ENCODE results near the gene GRIK4. TPM values are rescaled to one million over a fixed set of nuclear protein-coding genes. Genes with fewer than 3 reads are reported as not detected.

GRIK4 gene
- polyA plus RNA-seq, 1 donor from 2014 or later: 3.4 TPM

DNA sequence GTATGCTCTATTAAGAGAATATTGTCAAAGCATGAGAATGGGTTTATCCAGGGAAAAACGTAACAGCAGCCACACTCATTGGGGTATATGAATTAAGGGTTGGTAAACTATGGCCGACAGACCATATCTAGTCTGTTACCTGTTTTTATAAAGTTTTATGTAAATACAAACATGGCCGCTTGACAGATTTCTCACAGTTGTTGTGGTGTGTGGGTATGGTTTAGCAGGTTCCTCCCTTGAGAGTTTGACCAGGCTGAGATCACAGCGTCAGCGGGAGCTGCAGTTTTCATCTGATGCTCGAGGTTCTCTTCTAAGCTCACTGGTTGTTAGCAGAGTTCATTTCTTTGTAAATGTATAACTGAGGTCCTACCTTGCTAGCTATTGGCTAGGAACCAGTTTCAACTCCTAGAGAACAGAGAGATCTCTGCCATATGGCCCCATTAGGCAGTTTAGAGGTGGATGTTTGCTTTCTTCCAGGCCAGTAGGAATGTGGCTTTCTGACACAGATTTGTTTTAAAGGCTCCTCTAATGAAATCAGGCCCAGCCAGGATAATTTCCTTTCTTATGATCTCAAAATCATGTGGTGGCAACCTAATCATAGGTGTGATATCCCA lies 45.5 kb upstream of the GRIK4 start:
- no peaks in the 10 kb centered on the region for H3F3A ChIP-seq (ENCODE audit: insufficient read depth, low read length, poor library complexity, severe bottlenecking)
- TF ChIP-seq TAF1 (IDR thresholded peaks at IDR 0.05; ENCODE audit: low read depth) (no peak), EZH2 (IDR thresholded peaks at IDR 0.05; ENCODE audit: borderline replicate concordance, insufficient read depth, low read length, poor library complexity, severe bottlenecking) (no peak), RAD21 (conservative IDR thresholded peaks at IDR 0.05) (no peak), POLR2AphosphoS5 (IDR thresholded peaks at IDR 0.05) (no peak), EP300 (conservative IDR thresholded peaks at IDR 0.05; ENCODE audit: poor library complexity, severe bottlenecking) (no peak), SMC3 (conservative IDR thresholded peaks at IDR 0.05; ENCODE audit: poor library complexity) (no peak), MXI1 (conservative IDR thresholded peaks at IDR 0.05; ENCODE audit: poor library complexity, severe bottlenecking) (no peak)
- TF ChIP-seq, protein P1, sequence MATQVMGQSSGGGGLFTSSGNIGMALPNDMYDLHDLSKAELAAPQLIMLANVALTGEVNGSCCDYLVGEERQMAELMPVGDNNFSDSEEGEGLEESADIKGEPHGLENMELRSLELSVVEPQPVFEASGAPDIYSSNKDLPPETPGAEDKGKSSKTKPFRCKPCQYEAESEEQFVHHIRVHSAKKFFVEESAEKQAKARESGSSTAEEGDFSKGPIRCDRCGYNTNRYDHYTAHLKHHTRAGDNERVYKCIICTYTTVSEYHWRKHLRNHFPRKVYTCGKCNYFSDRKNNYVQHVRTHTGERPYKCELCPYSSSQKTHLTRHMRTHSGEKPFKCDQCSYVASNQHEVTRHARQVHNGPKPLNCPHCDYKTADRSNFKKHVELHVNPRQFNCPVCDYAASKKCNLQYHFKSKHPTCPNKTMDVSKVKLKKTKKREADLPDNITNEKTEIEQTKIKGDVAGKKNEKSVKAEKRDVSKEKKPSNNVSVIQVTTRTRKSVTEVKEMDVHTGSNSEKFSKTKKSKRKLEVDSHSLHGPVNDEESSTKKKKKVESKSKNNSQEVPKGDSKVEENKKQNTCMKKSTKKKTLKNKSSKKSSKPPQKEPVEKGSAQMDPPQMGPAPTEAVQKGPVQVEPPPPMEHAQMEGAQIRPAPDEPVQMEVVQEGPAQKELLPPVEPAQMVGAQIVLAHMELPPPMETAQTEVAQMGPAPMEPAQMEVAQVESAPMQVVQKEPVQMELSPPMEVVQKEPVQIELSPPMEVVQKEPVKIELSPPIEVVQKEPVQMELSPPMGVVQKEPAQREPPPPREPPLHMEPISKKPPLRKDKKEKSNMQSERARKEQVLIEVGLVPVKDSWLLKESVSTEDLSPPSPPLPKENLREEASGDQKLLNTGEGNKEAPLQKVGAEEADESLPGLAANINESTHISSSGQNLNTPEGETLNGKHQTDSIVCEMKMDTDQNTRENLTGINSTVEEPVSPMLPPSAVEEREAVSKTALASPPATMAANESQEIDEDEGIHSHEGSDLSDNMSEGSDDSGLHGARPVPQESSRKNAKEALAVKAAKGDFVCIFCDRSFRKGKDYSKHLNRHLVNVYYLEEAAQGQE (IDR thresholded peaks at IDR 0.05; ENCODE audit: borderline replicate concordance): no peak
- H3K9ac ChIP-seq (ENCODE audit: low read length): no peak overlapping the region
- no peaks in the 10 kb centered on the region for H3K9me3 ChIP-seq (ENCODE audit: low read length)
- no peak overlapping the region for H3K4me3 ChIP-seq (ENCODE audit: low read length)
- no peak overlapping the region for H3K27ac ChIP-seq (ENCODE audit: low read length)
- H4K20me1 ChIP-seq (ENCODE audit: insufficient read depth): no peaks in the 10 kb centered on the region
- H3K36me3 ChIP-seq (ENCODE audit: insufficient read depth, low read length): peaks cover 32% of the 10 kb centered on the region
- H3K27me3 ChIP-seq (ENCODE audit: insufficient read depth, low read depth, low read length): no peaks in the 10 kb centered on the region
- no peaks in the 10 kb centered on the region for H3K9me2 ChIP-seq (ENCODE audit: insufficient read depth, low read length)
- H3K79me2 ChIP-seq (replicated peaks; ENCODE audit: insufficient read depth, low read length): no peaks in the 10 kb centered on the region
- no peak overlapping the region for H3K4me2 ChIP-seq (ENCODE audit: low read length)
- no peak overlapping the region for H2AFZ ChIP-seq (ENCODE audit: low read depth, low read length)

DNA sequence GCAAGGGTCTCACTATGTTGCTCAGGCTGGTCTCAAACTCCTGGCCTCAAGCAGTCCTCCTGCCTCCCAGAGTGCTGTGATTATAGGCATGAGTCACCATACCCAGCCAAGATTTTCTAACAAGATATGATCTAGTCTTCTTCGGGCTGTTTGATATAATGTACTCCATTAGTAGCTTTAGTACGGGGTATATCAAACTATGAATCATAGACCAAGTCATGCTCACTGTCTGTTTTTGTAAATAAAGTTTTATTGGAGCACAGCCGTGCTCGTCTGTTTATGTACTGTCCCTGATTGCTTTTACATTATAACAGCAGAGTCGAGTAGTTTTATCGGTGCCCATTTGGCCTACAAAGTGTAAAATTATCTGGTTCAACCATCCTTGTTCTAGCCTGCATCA lies 43.9 kb upstream of the GRIK4 start:
- H3K27me3 ChIP-seq (ENCODE audit: insufficient read depth, low read depth, low read length): no peaks in the 10 kb centered on the region
- H3K9me2 ChIP-seq (ENCODE audit: insufficient read depth, low read length): no peaks in the 10 kb centered on the region
- H3K4me3 ChIP-seq (ENCODE audit: low read length): no peak overlapping the region
- H2AFZ ChIP-seq (ENCODE audit: low read depth, low read length): no peak overlapping the region
- H3K9ac ChIP-seq (ENCODE audit: low read length): no peak overlapping the region
- no peaks in the 10 kb centered on the region for H3K79me2 ChIP-seq (replicated peaks; ENCODE audit: insufficient read depth, low read length)
- no peaks in the 10 kb centered on the region for H4K20me1 ChIP-seq (ENCODE audit: insufficient read depth)
- H3K4me2 ChIP-seq (ENCODE audit: low read length): no peak overlapping the region
- no peak overlapping the region for H3K27ac ChIP-seq (ENCODE audit: low read length)
- H3K36me3 ChIP-seq (ENCODE audit: insufficient read depth, low read length): peaks cover 32% of the 10 kb centered on the region
- no peaks in the 10 kb centered on the region for H3K9me3 ChIP-seq (ENCODE audit: low read length)
- TF ChIP-seq RAD21 (conservative IDR thresholded peaks at IDR 0.05): no peak
- no peak for TF ChIP-seq POLR2AphosphoS5 (IDR thresholded peaks at IDR 0.05)
- no peak for TF ChIP-seq TAF1 (IDR thresholded peaks at IDR 0.05; ENCODE audit: low read depth)
- no peak for TF ChIP-seq SMC3 (conservative IDR thresholded peaks at IDR 0.05; ENCODE audit: poor library complexity)
- no peak for TF ChIP-seq EZH2 (IDR thresholded peaks at IDR 0.05; ENCODE audit: borderline replicate concordance, insufficient read depth, low read length, poor library complexity, severe bottlenecking)
- TF ChIP-seq EP300 (conservative IDR thresholded peaks at IDR 0.05; ENCODE audit: poor library complexity, severe bottlenecking): no peak
- TF ChIP-seq, protein P1 (IDR thresholded peaks at IDR 0.05; ENCODE audit: borderline replicate concordance): no peak
- TF ChIP-seq, protein P2, sequence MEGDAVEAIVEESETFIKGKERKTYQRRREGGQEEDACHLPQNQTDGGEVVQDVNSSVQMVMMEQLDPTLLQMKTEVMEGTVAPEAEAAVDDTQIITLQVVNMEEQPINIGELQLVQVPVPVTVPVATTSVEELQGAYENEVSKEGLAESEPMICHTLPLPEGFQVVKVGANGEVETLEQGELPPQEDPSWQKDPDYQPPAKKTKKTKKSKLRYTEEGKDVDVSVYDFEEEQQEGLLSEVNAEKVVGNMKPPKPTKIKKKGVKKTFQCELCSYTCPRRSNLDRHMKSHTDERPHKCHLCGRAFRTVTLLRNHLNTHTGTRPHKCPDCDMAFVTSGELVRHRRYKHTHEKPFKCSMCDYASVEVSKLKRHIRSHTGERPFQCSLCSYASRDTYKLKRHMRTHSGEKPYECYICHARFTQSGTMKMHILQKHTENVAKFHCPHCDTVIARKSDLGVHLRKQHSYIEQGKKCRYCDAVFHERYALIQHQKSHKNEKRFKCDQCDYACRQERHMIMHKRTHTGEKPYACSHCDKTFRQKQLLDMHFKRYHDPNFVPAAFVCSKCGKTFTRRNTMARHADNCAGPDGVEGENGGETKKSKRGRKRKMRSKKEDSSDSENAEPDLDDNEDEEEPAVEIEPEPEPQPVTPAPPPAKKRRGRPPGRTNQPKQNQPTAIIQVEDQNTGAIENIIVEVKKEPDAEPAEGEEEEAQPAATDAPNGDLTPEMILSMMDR (IDR thresholded peaks at IDR 0.05; ENCODE audit: poor library complexity, severe bottlenecking): no peak
- TF ChIP-seq MXI1 (conservative IDR thresholded peaks at IDR 0.05; ENCODE audit: poor library complexity, severe bottlenecking): no peak
- no peaks in the 10 kb centered on the region for H3F3A ChIP-seq (ENCODE audit: insufficient read depth, low read length, poor library complexity, severe bottlenecking)

Measured in neural cell (in vitro differentiated cells).